HEK293 (cell line): ENCODE data around the gene PDLIM7.

Experiments used
- CTCF ChIP-seq: fragments of 450-650 bp; formaldehyde crosslinking; IDR thresholded peaks from 2 replicates; pipeline ENCODE4 v1.5.1; 2016; ENCODE audit warnings: missing biosample characterization, missing genetic modification characterization
- PRDM4 ChIP-seq: fragments of 450-650 bp; formaldehyde crosslinking; IDR thresholded peaks from 2 replicates; pipeline ENCODE4 v1.5.1; 2017; ENCODE audit warnings: missing biosample characterization, missing genetic modification characterization
- SALL2 ChIP-seq: fragments of 450-650 bp; formaldehyde crosslinking; IDR thresholded peaks from 2 replicates; pipeline ENCODE4 v1.5.0; 2017; ENCODE audit warnings: missing biosample characterization, mild to moderate bottlenecking, missing genetic modification characterization, borderline replicate concordance
- TF ChIP-seq, protein P1 (sequence below): fragments of 450-650 bp; formaldehyde crosslinking; IDR thresholded peaks from 2 replicates; pipeline ENCODE4 v1.5.1; 2016; ENCODE audit warnings: missing biosample characterization, missing genetic modification characterization

DNA sequence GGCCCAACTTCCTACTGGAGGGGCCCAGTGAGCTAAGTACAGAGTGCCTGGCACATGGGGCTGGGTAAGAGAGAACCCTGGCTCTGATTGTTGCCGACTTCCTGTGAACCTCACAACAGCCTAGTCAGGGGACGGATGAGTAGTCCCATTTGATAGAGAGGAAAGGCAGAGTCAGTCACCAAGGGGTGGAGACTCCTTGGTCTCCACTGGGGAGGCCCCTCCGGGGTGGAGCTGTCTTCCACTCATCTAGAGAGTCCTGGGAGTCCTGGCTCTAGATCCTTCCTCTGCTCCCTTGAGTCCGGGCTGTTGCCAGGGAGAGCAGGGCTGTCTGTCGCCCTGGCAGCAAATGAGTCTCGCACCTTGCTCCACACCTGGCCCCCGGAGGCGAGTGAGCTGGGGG lies 63.0 kb downstream of the PDLIM7 start:
- no peak for TF ChIP-seq CTCF
- TF ChIP-seq, protein P1, sequence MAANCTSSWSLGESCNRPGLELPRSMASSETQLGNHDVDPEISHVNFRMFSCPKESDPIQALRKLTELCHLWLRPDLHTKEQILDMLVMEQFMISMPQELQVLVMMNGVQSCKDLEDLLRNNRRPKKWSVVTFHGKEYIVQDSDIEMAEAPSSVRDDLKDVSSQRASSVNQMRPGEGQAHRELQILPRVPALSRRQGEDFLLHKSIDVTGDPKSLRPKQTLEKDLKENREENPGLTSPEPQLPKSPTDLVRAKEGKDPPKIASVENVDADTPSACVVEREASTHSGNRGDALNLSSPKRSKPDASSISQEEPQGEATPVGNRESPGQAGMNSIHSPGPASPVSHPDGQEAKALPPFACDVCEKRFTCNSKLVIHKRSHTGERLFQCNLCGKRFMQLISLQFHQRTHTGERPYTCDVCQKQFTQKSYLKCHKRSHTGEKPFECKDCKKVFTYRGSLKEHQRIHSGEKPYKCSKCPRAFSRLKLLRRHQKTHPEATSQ (tag by site-specific recombination): no peak
- no peak for TF ChIP-seq SALL2
- TF ChIP-seq PRDM4 (tag by site-specific recombination): no peak
